TTC549 (cell line): ENCODE data around the gene VAC14.

Source experiments
- FAIRE-seq: peaks from 2 replicates; lab custom pipeline; 2012; peaks lifted over from hg19 to GRCh38; lab: Jason Lieb, UNC

VAC14 gene

GRCh38 chr16:70691223-70692129, 109.5 kb downstream of the VAC14 start:
- no peak for FAIRE-seq

GRCh38 chr16:70689970-70690891, 110.7 kb downstream of the VAC14 start:
- no peak for FAIRE-seq

- no peak for FAIRE-seq
Measured at GRCh38 chr16:70689035-70689969, 111.7 kb downstream of the VAC14 start.

GRCh38 chr16:70688246-70688742, 112.7 kb downstream of the VAC14 start:
- FAIRE-seq, result no peak

GRCh38 chr16:70687671-70688245, 113.2 kb downstream of the VAC14 start:
- no peak for FAIRE-seq

GRCh38 chr16:70687102-70687511, 113.9 kb downstream of the VAC14 start:
- FAIRE-seq, result no peak

GRCh38 chr16:70686376-70687101, 114.4 kb downstream of the VAC14 start:
- no peak for FAIRE-seq

- FAIRE-seq, result no peak
Measured at GRCh38 chr16:70685938-70686375, 115.0 kb downstream of the VAC14 start, which contains the start of gene MTSS2. Gene MTSS2, minus strand, starts transcription at chr16:70686053. Its CDS starts 262 bp downstream, at chr16:70685791.

GRCh38 chr16:70685061-70685937, 115.7 kb downstream of the VAC14 start:
- no peak for FAIRE-seq

- no peak for FAIRE-seq
Measured at GRCh38 chr16:70684146-70685060, 116.6 kb downstream of the VAC14 start.

GRCh38 chr16:70683146-70683944, 117.6 kb downstream of the VAC14 start:
- no peak for FAIRE-seq

- FAIRE-seq, result no peak
Measured at GRCh38 chr16:70682239-70683145, 118.5 kb downstream of the VAC14 start.

- FAIRE-seq, result no peak
Measured at GRCh38 chr16:70681382-70682238, 119.3 kb downstream of the VAC14 start.

- FAIRE-seq, result no peak
Measured at GRCh38 chr16:70680495-70681381, 120.2 kb downstream of the VAC14 start.
